ENCODE data around the gene MAGEB16.

GRCh38 chrX:35773958-35774564, 24.1 kb upstream of the MAGEB16 start:
- no peak for TF ChIP-seq POLR2A (IDR thresholded peaks at IDR 0.05)
- TF ChIP-seq, protein P1, sequence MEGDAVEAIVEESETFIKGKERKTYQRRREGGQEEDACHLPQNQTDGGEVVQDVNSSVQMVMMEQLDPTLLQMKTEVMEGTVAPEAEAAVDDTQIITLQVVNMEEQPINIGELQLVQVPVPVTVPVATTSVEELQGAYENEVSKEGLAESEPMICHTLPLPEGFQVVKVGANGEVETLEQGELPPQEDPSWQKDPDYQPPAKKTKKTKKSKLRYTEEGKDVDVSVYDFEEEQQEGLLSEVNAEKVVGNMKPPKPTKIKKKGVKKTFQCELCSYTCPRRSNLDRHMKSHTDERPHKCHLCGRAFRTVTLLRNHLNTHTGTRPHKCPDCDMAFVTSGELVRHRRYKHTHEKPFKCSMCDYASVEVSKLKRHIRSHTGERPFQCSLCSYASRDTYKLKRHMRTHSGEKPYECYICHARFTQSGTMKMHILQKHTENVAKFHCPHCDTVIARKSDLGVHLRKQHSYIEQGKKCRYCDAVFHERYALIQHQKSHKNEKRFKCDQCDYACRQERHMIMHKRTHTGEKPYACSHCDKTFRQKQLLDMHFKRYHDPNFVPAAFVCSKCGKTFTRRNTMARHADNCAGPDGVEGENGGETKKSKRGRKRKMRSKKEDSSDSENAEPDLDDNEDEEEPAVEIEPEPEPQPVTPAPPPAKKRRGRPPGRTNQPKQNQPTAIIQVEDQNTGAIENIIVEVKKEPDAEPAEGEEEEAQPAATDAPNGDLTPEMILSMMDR (IDR thresholded peaks at IDR 0.05): no peak
